SK-N-SH (cell line): Measurements from ENCODE around the gene SOX11.

Experiments
- EP300 ChIP-seq, 2 experiments: IDR thresholded peaks; 2 replicates each; pipeline versions ENCODE4 v1.4.0 to v1.6.1; 2012; ENCODE audit warnings: borderline replicate concordance in 1 of 2, low read depth in 1 of 2, low read length in 1 of 2
- EZH2phosphoT487 ChIP-seq: fragments of 200-600 bp; sonication (generic); IDR thresholded peaks from 2 replicates; pipeline ENCODE4 v1.6.1; 2017; ENCODE audit warnings: low read depth, mixed run types, mild to moderate bottlenecking, antibody characterized with exemption, moderate library complexity, borderline replicate concordance
- FOSL2 ChIP-seq: IDR thresholded peaks from 2 replicates; pipeline ENCODE4 v1.4.0; 2012; ENCODE audit warnings: low read depth, mild to moderate bottlenecking, moderate library complexity, borderline replicate concordance
- POLR2AphosphoS5 ChIP-seq: IDR thresholded peaks from 2 replicates; pipeline ENCODE4 v1.6.1; 2012; ENCODE audit warnings: low read depth, low read length
- RFX5 ChIP-seq: IDR thresholded peaks from 2 replicates; pipeline ENCODE4 v1.6.1; 2012; ENCODE audit warnings: mild to moderate bottlenecking, improper control_type of control experiment, low read length
- TAF1 ChIP-seq: IDR thresholded peaks from 2 replicates; pipeline ENCODE4 v1.6.1; 2012; ENCODE audit warnings: low read depth, mild to moderate bottlenecking, low read length, moderate library complexity, borderline replicate concordance
- TCF12 ChIP-seq: IDR thresholded peaks from 2 replicates; pipeline ENCODE4 v1.4.0; 2012
- YY1 ChIP-seq: IDR thresholded peaks from 2 replicates; pipeline ENCODE4 v1.4.0; 2012; ENCODE audit warnings: low read depth, mild to moderate bottlenecking
- TF ChIP-seq, protein P1 (sequence below): fragments of 200-600 bp; sonication (generic); IDR thresholded peaks from 2 replicates; pipeline ENCODE4 v1.6.1; 2017; ENCODE audit warnings: antibody characterized with exemption, mild to moderate bottlenecking, moderate library complexity
- TF ChIP-seq, protein P2 (sequence below): fragments of 150-350 bp; IDR thresholded peaks from 2 replicates; pipeline ENCODE4 v1.6.1; 2016; ENCODE audit warnings: mild to moderate bottlenecking, low read depth, low read length
- TF ChIP-seq, protein P3 (sequence below): IDR thresholded peaks from 2 replicates; pipeline ENCODE4 v1.4.0; 2012; ENCODE audit warnings: low read depth
- TF ChIP-seq, protein P4 (sequence below): IDR thresholded peaks from 2 replicates; pipeline ENCODE4 v1.4.0; 2012; ENCODE audit warnings: low read depth, borderline replicate concordance
- TF ChIP-seq, protein P5 (sequence below): IDR thresholded peaks from 2 replicates; pipeline ENCODE4 v1.6.1; 2012; ENCODE audit warnings: mild to moderate bottlenecking, low read depth, low read length, moderate library complexity
- TF ChIP-seq, protein P6 (sequence below): fragments of 150-350 bp; IDR thresholded peaks from 2 replicates; pipeline ENCODE4 v1.6.1; 2017; ENCODE audit warnings: antibody characterized with exemption, low read length, low read depth, borderline replicate concordance

DNA sequence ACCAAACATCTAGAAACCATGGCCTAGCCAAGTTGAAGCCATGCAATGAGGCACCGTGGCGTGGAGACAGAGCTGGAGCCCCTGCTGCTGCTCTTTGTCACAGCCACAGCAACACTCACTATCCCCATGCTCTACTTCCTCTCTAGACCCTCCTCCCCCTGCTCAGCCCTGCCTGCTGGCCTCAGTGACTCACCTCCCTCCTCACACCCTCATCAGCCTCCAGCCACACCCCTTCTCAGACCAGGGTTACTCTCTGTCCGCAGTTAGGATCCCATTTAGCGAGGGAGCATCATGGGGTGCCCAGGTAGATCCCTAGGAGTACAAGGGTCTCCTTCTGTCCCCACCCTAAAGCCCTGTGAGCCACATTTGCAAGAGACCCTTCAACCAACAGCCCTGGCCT is 25.4 kb upstream of the SOX11 start:
- no peak for TF ChIP-seq FOSL2
- TF ChIP-seq POLR2AphosphoS5, result no peak
- TF ChIP-seq, protein P1, sequence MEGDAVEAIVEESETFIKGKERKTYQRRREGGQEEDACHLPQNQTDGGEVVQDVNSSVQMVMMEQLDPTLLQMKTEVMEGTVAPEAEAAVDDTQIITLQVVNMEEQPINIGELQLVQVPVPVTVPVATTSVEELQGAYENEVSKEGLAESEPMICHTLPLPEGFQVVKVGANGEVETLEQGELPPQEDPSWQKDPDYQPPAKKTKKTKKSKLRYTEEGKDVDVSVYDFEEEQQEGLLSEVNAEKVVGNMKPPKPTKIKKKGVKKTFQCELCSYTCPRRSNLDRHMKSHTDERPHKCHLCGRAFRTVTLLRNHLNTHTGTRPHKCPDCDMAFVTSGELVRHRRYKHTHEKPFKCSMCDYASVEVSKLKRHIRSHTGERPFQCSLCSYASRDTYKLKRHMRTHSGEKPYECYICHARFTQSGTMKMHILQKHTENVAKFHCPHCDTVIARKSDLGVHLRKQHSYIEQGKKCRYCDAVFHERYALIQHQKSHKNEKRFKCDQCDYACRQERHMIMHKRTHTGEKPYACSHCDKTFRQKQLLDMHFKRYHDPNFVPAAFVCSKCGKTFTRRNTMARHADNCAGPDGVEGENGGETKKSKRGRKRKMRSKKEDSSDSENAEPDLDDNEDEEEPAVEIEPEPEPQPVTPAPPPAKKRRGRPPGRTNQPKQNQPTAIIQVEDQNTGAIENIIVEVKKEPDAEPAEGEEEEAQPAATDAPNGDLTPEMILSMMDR, result no peak
- no peak for TF ChIP-seq RFX5
- TF ChIP-seq, protein P2, sequence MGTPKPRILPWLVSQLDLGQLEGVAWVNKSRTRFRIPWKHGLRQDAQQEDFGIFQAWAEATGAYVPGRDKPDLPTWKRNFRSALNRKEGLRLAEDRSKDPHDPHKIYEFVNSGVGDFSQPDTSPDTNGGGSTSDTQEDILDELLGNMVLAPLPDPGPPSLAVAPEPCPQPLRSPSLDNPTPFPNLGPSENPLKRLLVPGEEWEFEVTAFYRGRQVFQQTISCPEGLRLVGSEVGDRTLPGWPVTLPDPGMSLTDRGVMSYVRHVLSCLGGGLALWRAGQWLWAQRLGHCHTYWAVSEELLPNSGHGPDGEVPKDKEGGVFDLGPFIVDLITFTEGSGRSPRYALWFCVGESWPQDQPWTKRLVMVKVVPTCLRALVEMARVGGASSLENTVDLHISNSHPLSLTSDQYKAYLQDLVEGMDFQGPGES, result no peak
- no peak for TF ChIP-seq TAF1
- TF ChIP-seq, protein P3, sequence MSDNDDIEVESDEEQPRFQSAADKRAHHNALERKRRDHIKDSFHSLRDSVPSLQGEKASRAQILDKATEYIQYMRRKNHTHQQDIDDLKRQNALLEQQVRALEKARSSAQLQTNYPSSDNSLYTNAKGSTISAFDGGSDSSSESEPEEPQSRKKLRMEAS, result no peak
- TF ChIP-seq EZH2phosphoT487, result no peak
- TF ChIP-seq, protein P4, sequence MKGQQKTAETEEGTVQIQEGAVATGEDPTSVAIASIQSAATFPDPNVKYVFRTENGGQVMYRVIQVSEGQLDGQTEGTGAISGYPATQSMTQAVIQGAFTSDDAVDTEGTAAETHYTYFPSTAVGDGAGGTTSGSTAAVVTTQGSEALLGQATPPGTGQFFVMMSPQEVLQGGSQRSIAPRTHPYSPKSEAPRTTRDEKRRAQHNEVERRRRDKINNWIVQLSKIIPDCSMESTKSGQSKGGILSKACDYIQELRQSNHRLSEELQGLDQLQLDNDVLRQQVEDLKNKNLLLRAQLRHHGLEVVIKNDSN, result no peak
- TF ChIP-seq, protein P5, sequence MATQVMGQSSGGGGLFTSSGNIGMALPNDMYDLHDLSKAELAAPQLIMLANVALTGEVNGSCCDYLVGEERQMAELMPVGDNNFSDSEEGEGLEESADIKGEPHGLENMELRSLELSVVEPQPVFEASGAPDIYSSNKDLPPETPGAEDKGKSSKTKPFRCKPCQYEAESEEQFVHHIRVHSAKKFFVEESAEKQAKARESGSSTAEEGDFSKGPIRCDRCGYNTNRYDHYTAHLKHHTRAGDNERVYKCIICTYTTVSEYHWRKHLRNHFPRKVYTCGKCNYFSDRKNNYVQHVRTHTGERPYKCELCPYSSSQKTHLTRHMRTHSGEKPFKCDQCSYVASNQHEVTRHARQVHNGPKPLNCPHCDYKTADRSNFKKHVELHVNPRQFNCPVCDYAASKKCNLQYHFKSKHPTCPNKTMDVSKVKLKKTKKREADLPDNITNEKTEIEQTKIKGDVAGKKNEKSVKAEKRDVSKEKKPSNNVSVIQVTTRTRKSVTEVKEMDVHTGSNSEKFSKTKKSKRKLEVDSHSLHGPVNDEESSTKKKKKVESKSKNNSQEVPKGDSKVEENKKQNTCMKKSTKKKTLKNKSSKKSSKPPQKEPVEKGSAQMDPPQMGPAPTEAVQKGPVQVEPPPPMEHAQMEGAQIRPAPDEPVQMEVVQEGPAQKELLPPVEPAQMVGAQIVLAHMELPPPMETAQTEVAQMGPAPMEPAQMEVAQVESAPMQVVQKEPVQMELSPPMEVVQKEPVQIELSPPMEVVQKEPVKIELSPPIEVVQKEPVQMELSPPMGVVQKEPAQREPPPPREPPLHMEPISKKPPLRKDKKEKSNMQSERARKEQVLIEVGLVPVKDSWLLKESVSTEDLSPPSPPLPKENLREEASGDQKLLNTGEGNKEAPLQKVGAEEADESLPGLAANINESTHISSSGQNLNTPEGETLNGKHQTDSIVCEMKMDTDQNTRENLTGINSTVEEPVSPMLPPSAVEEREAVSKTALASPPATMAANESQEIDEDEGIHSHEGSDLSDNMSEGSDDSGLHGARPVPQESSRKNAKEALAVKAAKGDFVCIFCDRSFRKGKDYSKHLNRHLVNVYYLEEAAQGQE, result no peak
- TF ChIP-seq, protein P6, sequence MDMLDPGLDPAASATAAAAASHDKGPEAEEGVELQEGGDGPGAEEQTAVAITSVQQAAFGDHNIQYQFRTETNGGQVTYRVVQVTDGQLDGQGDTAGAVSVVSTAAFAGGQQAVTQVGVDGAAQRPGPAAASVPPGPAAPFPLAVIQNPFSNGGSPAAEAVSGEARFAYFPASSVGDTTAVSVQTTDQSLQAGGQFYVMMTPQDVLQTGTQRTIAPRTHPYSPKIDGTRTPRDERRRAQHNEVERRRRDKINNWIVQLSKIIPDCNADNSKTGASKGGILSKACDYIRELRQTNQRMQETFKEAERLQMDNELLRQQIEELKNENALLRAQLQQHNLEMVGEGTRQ, result no peak
- TF ChIP-seq EP300 (IDR thresholded peaks at IDR 0.05; ENCODE audit: borderline replicate concordance in 1 of 2, low read depth in 1 of 2, low read length in 1 of 2), result no peak
- TF ChIP-seq TCF12, result no peak
- TF ChIP-seq YY1, result no peak
